Islet of Langerhans (tissue), 1 donor: ENCODE results near the gene NXF1.
"Not testable (repeated sequence)": the region's sequence is repeated elsewhere in the genome, so short reads cannot be mapped to it uniquely, and the experiment has no call there.

Experiments used
- FAIRE-seq: peaks from one replicate; lab custom pipeline; 2011; peaks lifted over from hg19 to GRCh38; lab: Jason Lieb, UNC

NXF1 gene

GRCh38 chr11:62805076-62805892 is at the start of gene NXF1:
NXF1 (minus strand) TSS chr11:62805440; CDS start chr11:62805356, 84 bp downstream.
- no peak for FAIRE-seq

GRCh38 chr11:62854013-62854824 is 49.0 kb upstream of the NXF1 start:
- no peak for FAIRE-seq

GRCh38 chr11:62853279-62853965 is 48.2 kb upstream of the NXF1 start:
- no peak for FAIRE-seq

- no peak for FAIRE-seq
These were observed 47.4 kb upstream of the NXF1 start for GRCh38 chr11:62852523-62853188.

- FAIRE-seq: no peak
These were observed 46.7 kb upstream of the NXF1 start for GRCh38 chr11:62851807-62852522.

GRCh38 chr11:62850911-62851806 is 45.9 kb upstream of the NXF1 start:
- no peak for FAIRE-seq

- no peak for FAIRE-seq
These were observed 42.6 kb upstream of the NXF1 start for GRCh38 chr11:62847767-62848314.

- FAIRE-seq: no peak
These were observed 40.9 kb upstream of the NXF1 start for GRCh38 chr11:62846177-62846576.

- FAIRE-seq: no peak
These were observed 38.9 kb upstream of the NXF1 start for GRCh38 chr11:62844154-62844553.

GRCh38 chr11:62843466-62843865 is 38.2 kb upstream of the NXF1 start:
- FAIRE-seq: no peak

- FAIRE-seq: not testable (repeated sequence)
These were observed 37.7 kb upstream of the NXF1 start for GRCh38 chr11:62842891-62843290.

GRCh38 chr11:62842171-62842741 is 37.0 kb upstream of the NXF1 start:
- no peak for FAIRE-seq

- FAIRE-seq: peak; percentile 100
These were observed 36.3 kb upstream of the NXF1 start for GRCh38 chr11:62841361-62842170.

- not testable (repeated sequence) for FAIRE-seq
These were observed 35.6 kb upstream of the NXF1 start for GRCh38 chr11:62840721-62841360.

- no peak for FAIRE-seq
These were observed 34.1 kb upstream of the NXF1 start, which contains the start of gene WDR74 for GRCh38 chr11:62839050-62839945. WDR74 (minus strand) TSS chr11:62839590; CDS start chr11:62839570, 20 bp downstream.

- no peak for FAIRE-seq
These were observed 30.1 kb upstream of the NXF1 start for GRCh38 chr11:62835336-62835735.
